Measurements from ENCODE around the gene N4BP2L2. TPM values are rescaled to one million over a fixed set of nuclear protein-coding genes. Genes with fewer than 3 reads are reported as not detected.

Gene N4BP2L2
- total RNA-seq, 1 experiment from 2014 or later, result 61.4 TPM

- no peak overlapping the region for H3T11ph ChIP-seq (ENCODE audit: low read length)
- H4K91ac ChIP-seq (ENCODE audit: insufficient read length, low read depth, low read length), result no peak overlapping the region
- Mint-ChIP-seq H3K9me3 (no peaks in the 10 kb centered on the region), H3K27ac (peak overlapping the region in 2 of 3 experiments; percentile 52 to 82; a peak in 3 of 7 replicates), H3K27me3 (ENCODE audit: low read depth) (no peaks in the 10 kb centered on the region), H3K4me1 (peaks cover 0 to 3% of the 10 kb centered on the region in 2 experiments; a peak in 1 of 4 replicates), H3K4me3 (no peak overlapping the region), H3K36me3 (ENCODE audit: insufficient read depth in 1 of 3, low read depth in 3 of 3) (no peaks in the 10 kb centered on the region)
- no peak overlapping the region for H2BK15ac ChIP-seq (ENCODE audit: low read depth, low read length)
- H2BK12ac ChIP-seq (ENCODE audit: insufficient read length, low read depth, low read length), result no peak overlapping the region
- no peak overlapping the region for H3K27ac ChIP-seq (ENCODE audit: insufficient read length, low read depth, low read length)
- no peak for TF ChIP-seq CTCF (conservative IDR thresholded peaks at IDR 0.05)
- no peak for DNase-seq
- H3K18ac ChIP-seq (ENCODE audit: insufficient read length, low read depth, low read length), result no peak overlapping the region
- no peak overlapping the region for H2BK120ac ChIP-seq (ENCODE audit: low read depth, low read length, poor library complexity, severe bottlenecking)
- H2AK5ac ChIP-seq (ENCODE audit: insufficient read length, low read length), result no peak overlapping the region
- no peak overlapping the region for H2BK20ac ChIP-seq (ENCODE audit: low read depth, low read length, poor library complexity, severe bottlenecking)
- H2BK5ac ChIP-seq (ENCODE audit: insufficient read length, low read length), result no peak overlapping the region
- H3K4me1 ChIP-seq (ENCODE audit: insufficient read depth, low read length), result no peaks in the 10 kb centered on the region
- H3K9ac ChIP-seq (ENCODE audit: extremely low read depth, insufficient read length, low read length), result no peak overlapping the region
- H3K9me3 ChIP-seq (ENCODE audit: control insufficient read depth, low read depth, low read length), result no peaks in the 10 kb centered on the region
- no peak overlapping the region for H3K4me2 ChIP-seq (ENCODE audit: insufficient read depth, insufficient read length, low read length)
- no peaks in the 10 kb centered on the region for H3K79me2 ChIP-seq (ENCODE audit: insufficient read depth, low read length)
- no peaks in the 10 kb centered on the region for H3K79me1 ChIP-seq (ENCODE audit: insufficient read depth, low read depth, low read length, poor library complexity, severe bottlenecking)
- H3K56ac ChIP-seq (ENCODE audit: insufficient read length, low read depth, low read length), result no peak overlapping the region
- WGBS (ENCODE audit: extremely low coverage, insufficient read length, low lambda C conversion rate), result no CpG with 5 or more reads among the region's 12 CpGs
- no peaks in the 10 kb centered on the region for H3K23me2 ChIP-seq (ENCODE audit: insufficient read length, low read depth, low read length, poor library complexity, severe bottlenecking)
- H3K4ac ChIP-seq (ENCODE audit: low read depth, low read length), result no peak overlapping the region
- no peaks in the 10 kb centered on the region for H3K27me3 ChIP-seq (ENCODE audit: insufficient read depth, low read length)
- no peak overlapping the region for H4K8ac ChIP-seq (replicated peaks; ENCODE audit: insufficient read length, low read depth, low read length)
- no peak overlapping the region for H3K14ac ChIP-seq (ENCODE audit: insufficient read depth, low read length)
- no peak overlapping the region for H2AFZ ChIP-seq (ENCODE audit: low read length)
- no peak overlapping the region for H4K5ac ChIP-seq (ENCODE audit: insufficient read length, low read depth, low read length)
- no peaks in the 10 kb centered on the region for H4K20me1 ChIP-seq (ENCODE audit: control insufficient read depth, insufficient read depth, insufficient read length)
- H3K23ac ChIP-seq (ENCODE audit: insufficient read length, low read depth, low read length), result no peak overlapping the region
These were observed 67.2 kb downstream of the N4BP2L2 start for GRCh38 chr13:32471187-32471922.
